Ovary (tissue), 3 donors: ENCODE data around the gene ANO10.
"Not testable (repeated sequence)": the region's sequence is repeated elsewhere in the genome, so short reads cannot be mapped to it uniquely, and the experiment has no call there.

Experiments used
- POLR2A ChIP-seq: fragments of 450-650 bp; IDR thresholded peaks from one replicate; pipeline ENCODE4 v1.6.1; 2017; ENCODE audit warnings: antibody characterized with exemption, mild to moderate bottlenecking, moderate library complexity
- TF ChIP-seq, protein P1 (sequence below), 3 donors: fragments of 450-650 bp in 2 of 3; fragments of 200-600 bp in 1 of 3; IDR thresholded peaks; one replicate each; pipeline versions ENCODE4 v1.5.1 to v1.8.0; 2016 to 2022; ENCODE audit warnings: antibody characterized with exemption in 3 of 3, mild to moderate bottlenecking in 1 of 3
- donor health status: DM: no; HTN: no; CAD: no.

DNA sequence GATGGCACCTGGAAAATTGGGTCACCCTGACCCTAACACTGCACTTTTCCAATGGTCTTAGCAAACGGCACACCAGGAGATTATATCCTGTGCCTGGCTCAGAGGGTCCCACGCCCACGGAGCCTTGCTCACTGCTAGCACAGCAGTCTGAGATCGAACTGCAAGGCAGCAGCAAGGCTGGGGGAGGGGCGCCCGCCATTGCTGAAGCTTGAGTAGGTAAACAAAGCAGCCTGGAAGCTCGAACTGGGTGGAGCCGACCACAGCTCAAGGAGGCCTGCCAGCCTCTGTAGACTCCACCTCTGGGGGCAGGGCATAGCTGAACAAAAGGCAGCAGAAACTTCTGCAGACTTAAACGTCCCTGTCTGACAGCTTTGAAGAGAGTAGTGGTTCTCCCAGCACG lies 29.9 kb downstream of the ANO10 start:
- TF ChIP-seq, protein P1, sequence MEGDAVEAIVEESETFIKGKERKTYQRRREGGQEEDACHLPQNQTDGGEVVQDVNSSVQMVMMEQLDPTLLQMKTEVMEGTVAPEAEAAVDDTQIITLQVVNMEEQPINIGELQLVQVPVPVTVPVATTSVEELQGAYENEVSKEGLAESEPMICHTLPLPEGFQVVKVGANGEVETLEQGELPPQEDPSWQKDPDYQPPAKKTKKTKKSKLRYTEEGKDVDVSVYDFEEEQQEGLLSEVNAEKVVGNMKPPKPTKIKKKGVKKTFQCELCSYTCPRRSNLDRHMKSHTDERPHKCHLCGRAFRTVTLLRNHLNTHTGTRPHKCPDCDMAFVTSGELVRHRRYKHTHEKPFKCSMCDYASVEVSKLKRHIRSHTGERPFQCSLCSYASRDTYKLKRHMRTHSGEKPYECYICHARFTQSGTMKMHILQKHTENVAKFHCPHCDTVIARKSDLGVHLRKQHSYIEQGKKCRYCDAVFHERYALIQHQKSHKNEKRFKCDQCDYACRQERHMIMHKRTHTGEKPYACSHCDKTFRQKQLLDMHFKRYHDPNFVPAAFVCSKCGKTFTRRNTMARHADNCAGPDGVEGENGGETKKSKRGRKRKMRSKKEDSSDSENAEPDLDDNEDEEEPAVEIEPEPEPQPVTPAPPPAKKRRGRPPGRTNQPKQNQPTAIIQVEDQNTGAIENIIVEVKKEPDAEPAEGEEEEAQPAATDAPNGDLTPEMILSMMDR (IDR thresholded peaks at IDR 0.05) = not testable (repeated sequence)
- TF ChIP-seq POLR2A = not testable (repeated sequence)
